Ishikawa (cell line): ENCODE data around the gene PTPN18.

Experiments used
- CEBPB ChIP-seq: IDR thresholded peaks from 2 replicates; pipeline ENCODE4 v1.6.1; 2012
- CREB1 ChIP-seq: IDR thresholded peaks from 2 replicates; pipeline ENCODE4 v1.6.1; 2012; ENCODE audit warnings: low read depth
- EGR1 ChIP-seq: IDR thresholded peaks from 2 replicates; pipeline ENCODE4 v1.6.1; 2012
- EP300 ChIP-seq: IDR thresholded peaks from 2 replicates; pipeline ENCODE4 v1.6.1; 2012; ENCODE audit warnings: borderline replicate concordance
- FOXM1 ChIP-seq: IDR thresholded peaks from 2 replicates; pipeline ENCODE4 v1.6.1; 2012; ENCODE audit warnings: low read depth, borderline replicate concordance
- NFIC ChIP-seq: IDR thresholded peaks from 2 replicates; pipeline ENCODE4 v1.6.1; 2012
- RAD21 ChIP-seq: IDR thresholded peaks from 2 replicates; pipeline ENCODE4 v1.6.1; 2012; ENCODE audit warnings: low read depth
- TAF1 ChIP-seq: IDR thresholded peaks from 2 replicates; pipeline ENCODE4 v1.6.1; 2012; ENCODE audit warnings: low read depth, mild to moderate bottlenecking
- TCF12 ChIP-seq: IDR thresholded peaks from 2 replicates; pipeline ENCODE4 v1.6.1; 2012; ENCODE audit warnings: low read depth
- TEAD4 ChIP-seq: IDR thresholded peaks from 2 replicates; pipeline ENCODE4 v1.6.1; 2012
- YY1 ChIP-seq: IDR thresholded peaks from 2 replicates; pipeline ENCODE4 v1.6.1; 2012; ENCODE audit warnings: low read depth
- ZBTB7A ChIP-seq: IDR thresholded peaks from 2 replicates; pipeline ENCODE4 v1.6.1; 2012; ENCODE audit warnings: low read depth
- TF ChIP-seq, protein P1 (sequence below): IDR thresholded peaks from 2 replicates; pipeline ENCODE4 v1.6.1; 2012; ENCODE audit warnings: low read depth, mild to moderate bottlenecking
- TF ChIP-seq, protein P2 (sequence below): IDR thresholded peaks from 2 replicates; pipeline ENCODE4 v1.6.1; 2012
- TF ChIP-seq, protein P3 (sequence below): IDR thresholded peaks from 2 replicates; pipeline ENCODE4 v1.6.1; 2012

Gene PTPN18

DNA sequence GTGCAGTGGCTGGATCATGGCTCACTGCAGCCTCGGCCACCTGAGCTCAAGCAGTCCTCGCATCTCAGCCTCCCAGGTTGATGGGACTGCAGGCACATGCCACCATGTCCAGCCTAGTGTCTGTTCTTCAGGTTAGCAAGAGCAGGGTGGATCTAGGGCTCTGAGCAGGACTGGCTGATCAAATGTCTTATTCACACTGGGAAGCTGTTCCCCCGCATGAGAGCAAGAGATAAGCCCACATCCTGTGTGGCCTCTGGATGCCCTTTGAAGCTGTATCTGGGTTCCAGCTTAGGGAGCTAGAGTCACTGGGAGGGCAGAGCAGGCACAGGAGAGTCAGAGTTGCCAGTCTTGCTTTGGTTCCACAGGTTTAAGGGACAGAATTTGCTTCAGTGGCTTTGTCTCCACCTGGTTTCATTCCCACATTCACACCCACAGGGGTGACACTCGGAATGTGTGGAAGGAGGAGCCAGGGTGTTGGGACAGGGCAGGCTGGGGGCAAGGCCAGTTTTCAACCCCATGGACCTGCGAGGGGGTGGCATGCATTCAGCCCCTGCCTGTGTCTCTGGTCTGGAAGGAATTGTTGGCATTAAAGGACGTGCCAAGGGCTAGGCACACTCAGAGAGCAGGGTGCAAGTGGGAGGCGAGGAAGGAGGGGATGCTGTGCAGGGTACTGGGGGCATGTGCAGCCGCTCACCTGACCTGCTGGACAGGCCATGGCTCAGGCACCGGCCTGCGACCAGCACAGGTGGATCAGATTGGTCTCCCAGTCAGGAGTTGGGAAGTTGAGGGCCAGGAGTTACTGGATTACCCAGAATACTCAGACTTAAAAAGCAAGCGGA lies 24.5 kb downstream of the PTPN18 start:
- TF ChIP-seq CEBPB (no peak), TAF1 (no peak), TEAD4 (no peak), EP300 (no peak), TCF12 (no peak), CREB1 (no peak), YY1 (no peak), ZBTB7A (no peak), NFIC (no peak), EGR1 (no peak), FOXM1 (no peak), RAD21 (no peak)
- TF ChIP-seq, protein P1, sequence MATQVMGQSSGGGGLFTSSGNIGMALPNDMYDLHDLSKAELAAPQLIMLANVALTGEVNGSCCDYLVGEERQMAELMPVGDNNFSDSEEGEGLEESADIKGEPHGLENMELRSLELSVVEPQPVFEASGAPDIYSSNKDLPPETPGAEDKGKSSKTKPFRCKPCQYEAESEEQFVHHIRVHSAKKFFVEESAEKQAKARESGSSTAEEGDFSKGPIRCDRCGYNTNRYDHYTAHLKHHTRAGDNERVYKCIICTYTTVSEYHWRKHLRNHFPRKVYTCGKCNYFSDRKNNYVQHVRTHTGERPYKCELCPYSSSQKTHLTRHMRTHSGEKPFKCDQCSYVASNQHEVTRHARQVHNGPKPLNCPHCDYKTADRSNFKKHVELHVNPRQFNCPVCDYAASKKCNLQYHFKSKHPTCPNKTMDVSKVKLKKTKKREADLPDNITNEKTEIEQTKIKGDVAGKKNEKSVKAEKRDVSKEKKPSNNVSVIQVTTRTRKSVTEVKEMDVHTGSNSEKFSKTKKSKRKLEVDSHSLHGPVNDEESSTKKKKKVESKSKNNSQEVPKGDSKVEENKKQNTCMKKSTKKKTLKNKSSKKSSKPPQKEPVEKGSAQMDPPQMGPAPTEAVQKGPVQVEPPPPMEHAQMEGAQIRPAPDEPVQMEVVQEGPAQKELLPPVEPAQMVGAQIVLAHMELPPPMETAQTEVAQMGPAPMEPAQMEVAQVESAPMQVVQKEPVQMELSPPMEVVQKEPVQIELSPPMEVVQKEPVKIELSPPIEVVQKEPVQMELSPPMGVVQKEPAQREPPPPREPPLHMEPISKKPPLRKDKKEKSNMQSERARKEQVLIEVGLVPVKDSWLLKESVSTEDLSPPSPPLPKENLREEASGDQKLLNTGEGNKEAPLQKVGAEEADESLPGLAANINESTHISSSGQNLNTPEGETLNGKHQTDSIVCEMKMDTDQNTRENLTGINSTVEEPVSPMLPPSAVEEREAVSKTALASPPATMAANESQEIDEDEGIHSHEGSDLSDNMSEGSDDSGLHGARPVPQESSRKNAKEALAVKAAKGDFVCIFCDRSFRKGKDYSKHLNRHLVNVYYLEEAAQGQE, result no peak
- TF ChIP-seq, protein P2, sequence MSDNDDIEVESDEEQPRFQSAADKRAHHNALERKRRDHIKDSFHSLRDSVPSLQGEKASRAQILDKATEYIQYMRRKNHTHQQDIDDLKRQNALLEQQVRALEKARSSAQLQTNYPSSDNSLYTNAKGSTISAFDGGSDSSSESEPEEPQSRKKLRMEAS, result no peak
- TF ChIP-seq, protein P3, sequence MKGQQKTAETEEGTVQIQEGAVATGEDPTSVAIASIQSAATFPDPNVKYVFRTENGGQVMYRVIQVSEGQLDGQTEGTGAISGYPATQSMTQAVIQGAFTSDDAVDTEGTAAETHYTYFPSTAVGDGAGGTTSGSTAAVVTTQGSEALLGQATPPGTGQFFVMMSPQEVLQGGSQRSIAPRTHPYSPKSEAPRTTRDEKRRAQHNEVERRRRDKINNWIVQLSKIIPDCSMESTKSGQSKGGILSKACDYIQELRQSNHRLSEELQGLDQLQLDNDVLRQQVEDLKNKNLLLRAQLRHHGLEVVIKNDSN, result no peak

DNA sequence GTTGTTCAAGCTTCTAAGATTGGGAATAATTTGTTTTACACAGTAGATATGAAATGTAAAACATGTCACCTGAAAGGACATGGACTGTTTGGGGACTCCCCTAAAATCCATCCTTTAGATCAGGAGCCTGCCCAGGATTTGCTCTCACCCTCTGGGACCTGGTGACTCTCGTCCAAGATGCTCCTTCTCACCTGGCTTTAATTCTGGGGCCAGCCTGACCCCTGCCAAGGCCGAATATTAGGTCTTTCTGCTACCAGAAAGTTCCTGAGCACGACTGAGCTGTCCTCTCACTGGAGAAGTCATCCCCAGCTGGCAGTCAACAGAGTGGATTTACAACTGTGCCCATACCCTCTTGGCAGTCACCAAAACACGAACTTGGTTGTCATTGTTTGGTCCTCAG lies 25.3 kb downstream of the PTPN18 start:
- TF ChIP-seq, protein P2, result no peak
- TF ChIP-seq TEAD4, result no peak
- no peak for TF ChIP-seq YY1
- TF ChIP-seq EGR1, result no peak
- no peak for TF ChIP-seq TCF12
- TF ChIP-seq EP300, result no peak
- TF ChIP-seq, protein P1, result no peak
- no peak for TF ChIP-seq FOXM1
- no peak for TF ChIP-seq RAD21
- no peak for TF ChIP-seq TAF1
- no peak for TF ChIP-seq CEBPB
- no peak for TF ChIP-seq CREB1
- TF ChIP-seq, protein P3, result no peak

DNA sequence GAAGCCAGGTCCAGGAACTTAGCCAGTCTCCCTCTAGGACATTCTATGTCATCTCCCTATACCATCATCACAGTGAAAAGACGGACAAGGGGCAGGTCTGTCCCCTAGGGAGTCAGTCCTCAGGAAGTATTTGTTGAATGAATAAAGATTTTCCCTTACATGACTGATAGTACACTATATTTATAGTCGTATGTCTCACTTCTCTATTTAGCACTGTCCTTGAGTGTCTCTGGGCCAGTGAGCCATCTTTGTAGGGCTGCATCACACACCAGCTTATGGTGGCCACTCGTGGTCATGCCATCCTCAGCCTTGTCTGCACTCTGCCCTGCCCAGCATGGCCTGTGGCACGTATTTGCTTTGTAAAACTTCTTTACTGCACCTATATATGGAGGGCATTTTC lies 25.8 kb downstream of the PTPN18 start:
- TF ChIP-seq TEAD4 (no peak), YY1 (no peak), NFIC (no peak), EP300 (no peak), TAF1 (no peak), RAD21 (no peak), EGR1 (no peak), FOXM1 (no peak), TCF12 (no peak), ZBTB7A (no peak), CEBPB (no peak), CREB1 (no peak)
- TF ChIP-seq, protein P3, result no peak
- TF ChIP-seq, protein P2, result no peak
- TF ChIP-seq, protein P1, result no peak
